PFSK-1 (cell line): Measurements from ENCODE around the gene RNF130.

Source experiments
- FOXP2 ChIP-seq: optimal IDR thresholded peaks from 2 replicates; pipeline ENCODE3; 2011; ENCODE audit warnings: borderline replicate concordance, control low read depth, inconsistent platforms; ENCODE audit not compliant: insufficient read depth; ENCODE audit errors: extremely low read length, extremely low read depth
- TAF1 ChIP-seq: IDR thresholded peaks from 2 replicates; pipeline ENCODE4 v1.6.1; 2012; ENCODE audit warnings: low read length, control low read depth, borderline replicate concordance; ENCODE audit not compliant: insufficient read depth

GRCh38 chr5:179974946-179975712, 96.4 kb downstream of the RNF130 start:
- TF ChIP-seq FOXP2 (no peak), TAF1 (no peak)
